Measurements from ENCODE around the gene KCNMA1.

DNA sequence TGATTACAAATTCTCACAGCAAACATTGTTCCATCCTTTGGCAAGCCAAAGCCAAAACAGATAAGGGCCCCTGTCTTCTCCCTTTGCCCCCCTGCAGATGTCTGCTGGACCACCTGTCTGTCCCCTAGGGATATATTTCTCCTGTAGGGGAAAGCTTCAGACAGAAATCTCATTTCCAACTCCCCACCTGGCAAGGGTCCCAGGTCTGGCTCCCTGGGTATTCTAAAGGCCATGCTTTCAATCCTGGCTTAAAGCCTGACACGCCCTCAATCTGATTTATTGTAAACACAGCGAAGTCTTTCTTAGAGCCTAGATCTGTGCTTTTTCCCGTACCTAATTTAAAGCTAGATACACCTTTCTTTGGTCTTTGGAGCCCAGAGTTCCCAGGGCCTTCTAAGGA is 66.1 kb downstream of the KCNMA1 start:
- TF ChIP-seq, protein P1, sequence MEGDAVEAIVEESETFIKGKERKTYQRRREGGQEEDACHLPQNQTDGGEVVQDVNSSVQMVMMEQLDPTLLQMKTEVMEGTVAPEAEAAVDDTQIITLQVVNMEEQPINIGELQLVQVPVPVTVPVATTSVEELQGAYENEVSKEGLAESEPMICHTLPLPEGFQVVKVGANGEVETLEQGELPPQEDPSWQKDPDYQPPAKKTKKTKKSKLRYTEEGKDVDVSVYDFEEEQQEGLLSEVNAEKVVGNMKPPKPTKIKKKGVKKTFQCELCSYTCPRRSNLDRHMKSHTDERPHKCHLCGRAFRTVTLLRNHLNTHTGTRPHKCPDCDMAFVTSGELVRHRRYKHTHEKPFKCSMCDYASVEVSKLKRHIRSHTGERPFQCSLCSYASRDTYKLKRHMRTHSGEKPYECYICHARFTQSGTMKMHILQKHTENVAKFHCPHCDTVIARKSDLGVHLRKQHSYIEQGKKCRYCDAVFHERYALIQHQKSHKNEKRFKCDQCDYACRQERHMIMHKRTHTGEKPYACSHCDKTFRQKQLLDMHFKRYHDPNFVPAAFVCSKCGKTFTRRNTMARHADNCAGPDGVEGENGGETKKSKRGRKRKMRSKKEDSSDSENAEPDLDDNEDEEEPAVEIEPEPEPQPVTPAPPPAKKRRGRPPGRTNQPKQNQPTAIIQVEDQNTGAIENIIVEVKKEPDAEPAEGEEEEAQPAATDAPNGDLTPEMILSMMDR (conservative IDR thresholded peaks at IDR 0.05) = no peak
- no peak for TF ChIP-seq EZH2 (IDR thresholded peaks at IDR 0.05; ENCODE audit: low read depth)

Data from PC-9 (cell line).